Muscle layer of colon (tissue), 2 donors: ENCODE results near the gene APLF.
"Not testable (repeated sequence)": the region's sequence is repeated elsewhere in the genome, so short reads cannot be mapped to it uniquely, and the experiment has no call there.

ENCODE experiments used
- H3K27ac ChIP-seq: one replicate; pipeline ENCODE4 v1.7.0; 2013; ENCODE audit warnings: low read depth, mild to moderate bottlenecking, low read length, moderate library complexity
- H3K27me3 ChIP-seq, 2 donors: one replicate each; pipeline ENCODE4 v1.7.0; 2013; ENCODE audit warnings: low read length in 2 of 2, mild to moderate bottlenecking in 2 of 2; ENCODE audit not compliant: insufficient read depth in 2 of 2, control insufficient read depth in 1 of 2
- H3K36me3 ChIP-seq: one replicate; pipeline ENCODE4 v1.7.0; 2013; ENCODE audit warnings: mild to moderate bottlenecking, low read length; ENCODE audit not compliant: insufficient read depth
- H3K4me1 ChIP-seq: one replicate; pipeline ENCODE4 v1.7.0; 2013; ENCODE audit warnings: mild to moderate bottlenecking, low read length; ENCODE audit not compliant: insufficient read depth
- H3K4me3 ChIP-seq, 2 donors: one replicate each; pipeline ENCODE4 v1.7.0; 2013; ENCODE audit warnings: low read length in 2 of 2, low read depth in 1 of 2, mild to moderate bottlenecking in 1 of 2, moderate library complexity in 1 of 2
- H3K9ac ChIP-seq: one replicate; pipeline ENCODE4 v1.7.0; 2013; ENCODE audit warnings: low read length
- H3K9me3 ChIP-seq: one replicate; pipeline ENCODE4 v1.7.0; 2013; ENCODE audit warnings: mild to moderate bottlenecking, low read length
- donor health status: abdominal sarcoma.
- donor health status: Adenocarcinoma of cecum.

The APLF gene

DNA sequence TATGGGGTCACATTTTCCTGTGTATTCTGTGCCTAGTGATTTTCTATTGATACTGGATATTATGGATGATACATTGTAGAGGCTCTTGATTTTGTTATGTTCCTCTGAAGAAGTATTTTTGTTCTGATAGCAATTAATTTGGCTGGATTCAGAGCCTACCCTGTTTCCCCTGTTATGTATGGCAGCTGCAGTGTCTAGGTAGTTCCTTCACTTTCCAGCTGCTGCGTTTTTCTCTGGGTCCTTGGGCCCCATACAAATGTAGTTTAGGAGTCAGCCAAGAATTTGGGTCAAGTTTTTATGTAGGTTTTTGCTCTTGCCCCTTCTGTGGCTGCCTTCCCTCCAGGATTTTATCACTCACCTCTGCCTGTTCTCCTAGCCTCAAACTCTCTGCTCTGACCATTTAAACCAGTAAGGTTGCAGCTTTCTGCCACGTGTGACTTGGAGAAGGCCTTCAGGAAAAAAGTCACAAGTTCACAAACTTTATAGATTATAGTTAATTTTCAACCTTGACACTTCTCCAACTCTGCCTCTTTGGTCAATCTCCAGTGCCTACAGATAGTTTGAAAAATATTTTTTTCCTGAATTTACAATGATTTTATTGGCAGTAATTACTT, 47.0 kb downstream of the APLF start:
- H3K4me1 ChIP-seq = no peaks in the 10 kb centered on the region
- no peaks in the 10 kb centered on the region for H3K36me3 ChIP-seq
- H3K9me3 ChIP-seq = no peaks in the 10 kb centered on the region
- H3K27me3 ChIP-seq = no peaks in the 10 kb centered on the region
- no peak overlapping the region for H3K4me3 ChIP-seq
- no peak overlapping the region for H3K27ac ChIP-seq
- no peak overlapping the region for H3K9ac ChIP-seq

DNA sequence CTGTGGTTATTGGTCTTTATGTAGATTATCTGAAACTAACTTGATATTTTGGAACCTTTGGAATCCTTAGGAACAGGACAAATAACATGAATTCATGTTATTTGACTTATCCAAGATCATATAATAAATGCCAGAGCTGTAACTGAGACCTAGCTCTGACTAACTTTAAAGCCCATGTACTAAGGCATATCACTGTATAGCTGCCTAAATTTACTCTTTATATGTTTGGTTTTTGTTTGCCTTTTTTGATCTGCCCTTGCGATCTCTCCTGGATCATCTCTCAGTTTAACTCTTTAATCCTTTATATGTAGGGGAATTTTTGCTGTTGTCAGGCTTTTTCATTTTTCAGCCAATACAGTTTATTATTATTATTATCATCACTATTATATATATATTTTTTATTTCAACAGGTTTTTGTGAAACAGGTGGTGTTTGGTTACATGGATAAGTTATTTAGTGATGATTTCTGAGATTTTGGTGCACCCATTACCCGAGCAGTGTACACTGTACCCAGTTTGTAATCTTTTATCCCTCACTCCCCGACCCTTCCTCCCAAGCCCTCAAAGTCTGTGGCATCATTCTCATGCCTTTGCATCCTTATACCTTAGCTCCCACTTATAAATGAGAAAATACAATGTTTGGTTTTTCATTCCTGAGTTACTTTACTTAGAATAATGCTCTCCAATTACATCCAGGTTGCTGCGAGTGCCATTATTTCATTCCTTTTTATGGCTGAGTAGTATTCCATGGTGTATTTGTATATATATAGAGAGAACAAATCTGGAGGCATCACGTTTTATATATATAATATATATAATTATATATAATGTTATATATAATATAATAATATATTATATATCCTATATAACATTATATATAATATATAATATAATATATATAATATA, 48.9 kb downstream of the APLF start:
- H3K36me3 ChIP-seq = no peaks in the 10 kb centered on the region
- no peak overlapping the region for H3K4me3 ChIP-seq
- H3K27ac ChIP-seq = no peak overlapping the region
- no peaks in the 10 kb centered on the region for H3K27me3 ChIP-seq
- no peaks in the 10 kb centered on the region for H3K4me1 ChIP-seq
- no peaks in the 10 kb centered on the region for H3K9me3 ChIP-seq
- no peak overlapping the region for H3K9ac ChIP-seq

DNA sequence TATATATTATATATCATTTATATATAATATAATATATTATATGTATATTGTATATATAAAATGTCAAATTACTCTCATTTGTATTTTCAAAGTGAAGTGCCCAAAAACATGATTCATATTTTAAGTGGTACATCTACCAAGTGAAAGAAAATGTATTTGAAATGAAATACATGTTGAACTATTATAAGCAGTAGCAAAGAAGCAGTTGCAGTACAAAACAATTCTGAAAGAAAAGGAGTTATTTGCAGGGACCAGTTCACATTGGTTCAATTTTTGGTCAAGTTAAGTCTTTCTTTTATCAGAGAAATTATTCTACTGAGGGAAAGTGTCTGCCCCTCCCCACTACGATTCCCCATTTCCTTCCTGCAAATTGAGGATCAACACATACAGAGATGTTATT, 51.9 kb downstream of the APLF start:
- Histone ChIP-seq H3K4me3 (no peak overlapping the region), H3K27me3 (no peaks in the 10 kb centered on the region), H3K4me1 (no peaks in the 10 kb centered on the region), H3K9ac (no peak overlapping the region), H3K9me3 (no peaks in the 10 kb centered on the region), H3K36me3 (no peaks in the 10 kb centered on the region), H3K27ac (no peak overlapping the region)

DNA sequence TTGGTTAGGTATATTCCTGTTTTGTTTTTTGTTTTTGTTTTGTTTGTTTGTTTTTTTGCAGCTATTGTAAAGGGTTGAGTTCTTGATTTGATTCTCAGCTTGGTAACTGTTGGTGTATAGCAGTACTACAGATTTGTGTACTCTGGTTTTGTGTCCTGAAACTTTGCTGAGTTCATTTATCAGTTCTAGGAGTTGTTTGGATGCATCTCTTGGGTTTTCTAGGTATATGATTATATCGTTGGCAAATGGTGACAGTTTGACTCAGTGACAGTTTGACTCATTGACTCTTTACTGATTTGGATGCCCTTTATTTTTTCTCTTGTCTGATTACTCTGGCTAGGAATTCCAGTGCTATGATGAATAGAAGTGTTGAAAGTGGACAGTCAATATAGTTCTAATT, 53.7 kb downstream of the APLF start:
- no peak overlapping the region for H3K9ac ChIP-seq
- H3K4me1 ChIP-seq = no peaks in the 10 kb centered on the region
- no peaks in the 10 kb centered on the region for H3K9me3 ChIP-seq
- no peak overlapping the region for H3K27ac ChIP-seq
- no peaks in the 10 kb centered on the region for H3K27me3 ChIP-seq
- H3K4me3 ChIP-seq = no peak overlapping the region
- H3K36me3 ChIP-seq = no peaks in the 10 kb centered on the region

DNA sequence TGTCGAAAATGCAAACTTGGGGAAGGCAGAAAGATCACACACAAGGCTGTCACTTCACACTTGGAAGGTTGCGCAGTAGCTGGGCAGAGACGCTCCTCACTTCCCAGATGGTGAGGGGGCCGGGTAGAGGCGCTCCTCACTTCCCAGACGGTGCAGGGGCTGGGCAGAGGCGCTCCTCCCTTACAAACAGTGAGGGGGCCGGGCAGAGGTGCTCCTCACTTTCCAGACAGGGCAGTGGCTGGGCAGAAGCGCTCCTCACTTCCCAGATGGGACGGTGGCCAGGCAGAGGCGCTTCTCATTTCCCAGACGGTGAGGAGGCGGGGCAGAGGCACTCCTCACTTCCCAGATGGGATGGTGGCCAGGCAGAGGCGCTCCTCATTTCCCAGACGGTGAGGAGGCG, 59.6 kb downstream of the APLF start:
- not testable (repeated sequence) for H3K36me3 ChIP-seq, H3K9ac ChIP-seq, H3K4me3 ChIP-seq, H3K4me1 ChIP-seq, H3K27me3 ChIP-seq, H3K27ac ChIP-seq, H3K9me3 ChIP-seq

DNA sequence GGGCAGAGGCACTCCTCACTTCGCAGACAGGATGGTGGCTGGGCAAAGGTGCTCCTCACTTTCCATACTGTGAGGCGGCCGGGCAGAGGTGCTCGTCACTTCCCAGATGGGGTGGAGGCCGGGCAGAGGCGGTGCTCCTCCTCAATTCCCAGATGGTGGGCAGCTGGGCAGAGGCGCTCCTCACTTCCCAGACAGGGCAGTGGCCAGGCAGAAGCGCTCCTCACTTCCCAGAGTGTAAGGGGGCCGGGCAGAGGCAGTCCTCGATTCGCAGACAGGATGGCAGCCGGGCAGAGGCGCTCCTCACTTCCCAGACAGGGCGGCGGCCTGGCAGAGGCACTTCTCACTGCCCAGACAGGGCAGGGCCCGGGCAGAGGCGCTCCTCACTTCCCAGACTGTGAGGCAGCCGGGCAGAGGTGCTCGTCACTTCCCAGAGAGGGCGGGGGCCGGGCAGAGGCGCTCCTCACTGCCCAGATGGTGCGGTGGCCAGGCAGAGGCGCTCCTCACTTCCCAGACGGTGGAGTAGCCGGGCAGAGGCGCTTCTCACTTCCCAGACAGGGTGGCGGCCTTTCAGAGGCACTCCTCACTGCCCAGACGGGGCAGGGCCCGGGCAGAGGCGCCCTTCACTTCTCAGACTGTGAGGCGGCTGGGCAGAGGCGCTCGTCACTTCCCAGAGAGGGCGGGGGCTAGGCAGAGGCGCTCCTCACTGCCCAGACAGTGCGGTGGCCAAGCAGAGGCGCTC, 60.1 kb downstream of the APLF start:
- H3K4me1 ChIP-seq, H3K27me3 ChIP-seq, H3K4me3 ChIP-seq, H3K36me3 ChIP-seq, H3K9ac ChIP-seq, H3K9me3 ChIP-seq, H3K27ac ChIP-seq: not testable (repeated sequence)

DNA sequence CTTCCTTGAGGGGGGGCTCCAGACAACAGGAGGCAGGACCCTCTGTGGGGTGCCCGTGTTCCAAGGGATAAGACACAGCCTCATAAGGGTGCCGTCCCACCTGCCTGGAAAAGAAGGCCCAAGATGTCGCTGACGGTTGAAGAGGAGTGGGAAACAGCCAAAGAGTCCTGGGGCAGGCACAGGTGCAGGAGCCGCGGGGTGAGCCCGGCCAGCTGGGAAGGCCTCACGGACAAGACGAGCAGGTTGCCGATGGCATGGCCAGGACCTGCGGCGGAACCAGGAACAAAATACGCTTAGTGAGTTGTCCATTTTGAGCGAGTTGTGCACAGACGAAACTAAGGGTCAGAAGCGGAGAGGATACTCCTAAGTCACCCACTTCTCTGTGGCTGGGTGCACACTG, 61.8 kb downstream of the APLF start:
- not testable (repeated sequence) for H3K9ac ChIP-seq, H3K4me1 ChIP-seq, H3K27me3 ChIP-seq, H3K9me3 ChIP-seq, H3K27ac ChIP-seq, H3K36me3 ChIP-seq, H3K4me3 ChIP-seq

DNA sequence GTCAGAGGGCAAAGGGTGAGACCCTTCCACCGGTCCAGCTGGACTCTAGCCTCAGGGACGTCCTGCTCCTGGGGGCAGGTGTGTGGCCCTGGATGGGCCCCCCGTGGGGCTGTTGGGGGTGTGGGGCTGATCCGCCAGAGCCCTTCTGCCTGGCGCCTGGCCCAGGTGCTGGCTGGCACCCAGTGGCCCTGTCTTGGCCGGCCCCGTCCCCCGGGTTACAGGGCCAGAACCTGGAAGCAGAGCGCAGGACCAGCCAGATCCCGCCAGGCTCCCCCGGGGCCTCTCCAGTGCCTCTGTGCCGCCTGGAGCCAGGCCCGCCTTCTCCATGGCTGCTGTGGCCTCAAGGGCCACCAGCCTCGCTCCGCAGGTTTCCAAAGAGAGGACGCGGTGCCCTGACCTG, 62.3 kb downstream of the APLF start:
- H3K27ac ChIP-seq = not testable (repeated sequence)

DNA sequence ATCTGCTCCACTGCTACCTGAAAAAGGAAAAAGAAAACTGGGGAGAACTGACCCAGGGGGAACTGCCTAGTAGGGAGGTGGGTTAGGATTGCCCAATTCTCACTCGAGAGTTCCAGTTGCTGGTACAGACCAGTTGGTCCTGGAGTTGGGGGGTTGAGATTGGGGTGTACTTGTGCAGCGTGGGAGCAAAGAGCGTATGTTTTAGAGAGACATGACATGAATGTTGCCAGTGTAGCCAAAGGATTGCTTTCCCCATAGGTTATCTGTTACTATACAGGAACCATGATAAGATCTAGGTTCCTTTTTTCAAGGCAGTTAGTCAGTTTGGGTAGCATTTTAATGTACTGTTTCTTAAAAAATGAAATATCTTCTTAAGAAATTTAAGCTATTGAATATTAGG, 68.6 kb downstream of the APLF start:
- no peak overlapping the region for H3K27ac ChIP-seq
- H3K27me3 ChIP-seq = no peaks in the 10 kb centered on the region

More for the DNA sequence above, 62.3 kb downstream of the APLF start:
- H3K4me1 ChIP-seq, H3K9me3 ChIP-seq, H3K4me3 ChIP-seq, H3K27me3 ChIP-seq, H3K36me3 ChIP-seq, H3K9ac ChIP-seq: not testable (repeated sequence)

DNA sequence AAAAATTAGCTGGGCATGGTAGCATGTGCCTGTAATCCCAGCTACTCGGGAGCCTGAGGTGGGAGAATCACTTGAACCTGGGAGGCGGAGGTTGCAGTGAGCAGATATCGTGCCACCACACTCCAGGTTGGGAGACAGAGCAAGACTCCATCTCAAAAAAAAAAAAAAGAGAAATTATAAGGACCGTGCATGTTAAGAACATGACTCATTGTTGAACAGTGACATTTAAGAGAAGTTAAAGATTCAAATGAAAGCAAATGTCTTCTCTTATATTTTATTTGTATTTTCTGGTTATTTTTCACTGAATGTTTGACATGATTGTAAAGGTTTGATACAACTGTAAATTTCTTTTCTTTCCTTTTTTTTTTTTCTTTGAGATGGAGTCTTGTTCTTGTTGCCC, 69.6 kb downstream of the APLF start:
- H3K36me3 ChIP-seq = no peaks in the 10 kb centered on the region
- no peak overlapping the region for H3K27ac ChIP-seq
- no peak overlapping the region for H3K9ac ChIP-seq
- no peaks in the 10 kb centered on the region for H3K9me3 ChIP-seq
- H3K4me1 ChIP-seq = no peaks in the 10 kb centered on the region
- no peak overlapping the region for H3K4me3 ChIP-seq
- no peaks in the 10 kb centered on the region for H3K27me3 ChIP-seq

More for the DNA sequence above, 68.6 kb downstream of the APLF start:
- H3K4me1 ChIP-seq = no peaks in the 10 kb centered on the region
- no peak overlapping the region for H3K9ac ChIP-seq
- H3K36me3 ChIP-seq = no peaks in the 10 kb centered on the region
- H3K4me3 ChIP-seq = no peak overlapping the region
- no peaks in the 10 kb centered on the region for H3K9me3 ChIP-seq

DNA sequence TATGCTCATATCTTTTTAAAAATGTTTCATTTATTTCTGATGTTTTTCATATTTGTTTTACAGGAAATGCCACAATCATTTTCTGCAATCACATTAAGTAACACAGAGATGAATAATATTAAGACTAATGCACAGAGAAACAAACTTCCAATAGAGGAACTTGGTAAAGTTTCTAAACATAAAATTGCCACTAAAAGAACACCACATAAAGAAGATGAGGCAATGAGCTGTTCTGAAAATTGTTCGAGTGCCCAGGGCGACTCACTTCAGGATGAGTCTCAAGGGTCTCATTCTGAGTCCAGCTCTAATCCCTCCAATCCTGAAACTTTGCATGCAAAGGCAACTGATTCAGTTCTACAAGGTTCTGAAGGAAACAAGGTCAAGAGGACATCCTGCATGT, 70.4 kb downstream of the APLF start:
- no peak overlapping the region for H3K9ac ChIP-seq
- H3K4me1 ChIP-seq = no peaks in the 10 kb centered on the region
- no peaks in the 10 kb centered on the region for H3K9me3 ChIP-seq
- H3K27me3 ChIP-seq = no peaks in the 10 kb centered on the region
- no peaks in the 10 kb centered on the region for H3K36me3 ChIP-seq
- H3K27ac ChIP-seq = no peak overlapping the region
- H3K4me3 ChIP-seq = no peak overlapping the region
